Cardiac fibroblast (primary cell): ENCODE data around the gene CTNND2.

ENCODE experiments used
- DNase-seq, 2 donors: peaks; one replicate each; pipeline versions ENCODE4 v3.0.0 to v3.0.0-alpha.2; 2010; ENCODE audit warnings: low read depth in 2 of 2
- H3K4me3 ChIP-seq, 2 donors: replicated peaks in 1 of 2; 1 replicate in 1 of 2; 2 replicates in 1 of 2; pipeline ENCODE4 v1.5.1; 2011; ENCODE audit warnings: low read depth in 2 of 2, low read length in 2 of 2, mild to moderate bottlenecking in 2 of 2, moderate library complexity in 1 of 2
- CTCF ChIP-seq: IDR thresholded peaks from one replicate; pipeline ENCODE4 v1.5.1; 2011; ENCODE audit warnings: low read depth, mild to moderate bottlenecking, low read length, inconsistent platforms

The CTNND2 gene

GRCh38 chr5:11110128-11110527 is 794.1 kb downstream of the CTNND2 start:
- no peak for TF ChIP-seq CTCF
- DNase-seq, result no peak
- H3K4me3 ChIP-seq, result no peak overlapping the region

- no peak overlapping the region for H3K4me3 ChIP-seq
- no peak for DNase-seq
- TF ChIP-seq CTCF, result no peak
These were observed 798.5 kb downstream of the CTNND2 start for GRCh38 chr5:11105696-11106095.

GRCh38 chr5:11104651-11105112 is 799.6 kb downstream of the CTNND2 start:
- TF ChIP-seq CTCF, result no peak
- no peak for DNase-seq
- H3K4me3 ChIP-seq, result no peak overlapping the region

GRCh38 chr5:11104210-11104609 is 800.0 kb downstream of the CTNND2 start:
- DNase-seq, result no peak
- no peak overlapping the region for H3K4me3 ChIP-seq
- TF ChIP-seq CTCF, result no peak

GRCh38 chr5:11084111-11084510 is 820.1 kb downstream of the CTNND2 start:
- no peak for DNase-seq
- TF ChIP-seq CTCF, result no peak

GRCh38 chr5:11082404-11082945 is 821.8 kb downstream of the CTNND2 start:
- TF ChIP-seq CTCF, result no peak
- H3K4me3 ChIP-seq, result no peak overlapping the region
- no peak for DNase-seq

More at GRCh38 chr5:11084111-11084510, 820.1 kb downstream of the CTNND2 start:
- H3K4me3 ChIP-seq, result no peak overlapping the region

- no peak for TF ChIP-seq CTCF
- no peak overlapping the region for H3K4me3 ChIP-seq
- DNase-seq, result no peak
These were observed 827.2 kb downstream of the CTNND2 start for GRCh38 chr5:11076945-11077613.
